IMR-90 (cell line): ENCODE data around the gene RGN. TPM values are rescaled to one million over a fixed set of nuclear protein-coding genes. Genes with fewer than 3 reads are reported as not detected.

ENCODE experiments used
- ATAC-seq: fragments of 200-7000 bp; cut with Tn5 transposase; 2 replicates; pipeline ENCODE4 v1.9.1; 2020; ENCODE audit warnings: low read depth, mild to moderate bottlenecking, moderate library complexity
- BruUV-seq: library from RNA; stranded (reverse); fragments of 400-500 nt; replicated peaks from 2 replicates; lab custom pipeline; 2021; lab: Mats Ljungman, UMichigan
- CTCF ChIA-PET: fragments of 300-600 bp; formaldehyde crosslinking; extraction: SDS; loops from one replicate; lab custom pipeline; 2021; ENCODE audit warnings: antibody characterized with exemption; lab: Yijun Ruan, JAX
- POLR2A ChIA-PET: fragments of 300-600 bp; sonication (Branson Sonifier 250); formaldehyde crosslinking; loops from one replicate; lab custom pipeline; 2022; ENCODE audit warnings: antibody characterized with exemption; ENCODE audit not compliant: unreplicated experiment; lab: Charles Lee
- DNase-seq: peaks from one replicate; pipeline ENCODE4 v3.0.0; 2013
- H2AFZ ChIP-seq: replicated peaks from 2 replicates; pipeline ENCODE3; 2013; ENCODE audit warnings: low read length, mild to moderate bottlenecking; ENCODE audit not compliant: poor library complexity
- H2AK5ac ChIP-seq: 2 replicates; pipeline ENCODE4 v1.6.1; 2013; ENCODE audit warnings: low read depth, low read length, inconsistent platforms
- H2AK9ac ChIP-seq: replicated peaks from 2 replicates; pipeline ENCODE3; 2013; ENCODE audit warnings: mild to moderate bottlenecking, low read depth, low read length, moderate library complexity; ENCODE audit not compliant: poor library complexity
- H2BK120ac ChIP-seq: 2 replicates; pipeline ENCODE4 v1.6.1; 2013; ENCODE audit warnings: low read depth, low read length, inconsistent platforms
- H2BK15ac ChIP-seq: 3 replicates; pipeline ENCODE4 v1.6.1; 2013; ENCODE audit warnings: low read depth, low read length, inconsistent platforms
- H2BK20ac ChIP-seq: 2 replicates; pipeline ENCODE4 v1.6.1; 2013; ENCODE audit warnings: low read depth, mild to moderate bottlenecking, inconsistent platforms, low read length, moderate library complexity
- H2BK5ac ChIP-seq: 2 replicates; pipeline ENCODE4 v1.6.1; 2013; ENCODE audit warnings: mild to moderate bottlenecking, low read depth, low read length, inconsistent platforms; ENCODE audit not compliant: poor library complexity, severe bottlenecking
- H3K14ac ChIP-seq: replicated peaks from 2 replicates; pipeline ENCODE4 v1.6.1; 2013; ENCODE audit warnings: low read depth, low read length, inconsistent platforms
- H3K18ac ChIP-seq: 2 replicates; pipeline ENCODE4 v1.6.1; 2013; ENCODE audit warnings: low read depth, low read length, control low read depth
- H3K23ac ChIP-seq: 2 replicates; pipeline ENCODE4 v1.6.1; 2013; ENCODE audit warnings: low read depth, low read length, inconsistent platforms
- H3K27ac ChIP-seq: 2 replicates; pipeline ENCODE4 v1.5.1; 2013; ENCODE audit warnings: mild to moderate bottlenecking, control low read depth, low read length; ENCODE audit not compliant: insufficient read depth
- H3K27me3 ChIP-seq: 2 replicates; pipeline ENCODE4 v1.6.1; 2013; ENCODE audit warnings: low read length; ENCODE audit not compliant: control insufficient read depth, insufficient read depth
- H3K36me3 ChIP-seq: 2 replicates; pipeline ENCODE4 v1.6.1; 2013; ENCODE audit warnings: low read length, mixed read lengths; ENCODE audit not compliant: control insufficient read depth, insufficient read depth
- H3K4ac ChIP-seq: 2 replicates; pipeline ENCODE4 v1.6.1; 2013; ENCODE audit warnings: low read depth, low read length, inconsistent platforms
- H3K4me1 ChIP-seq: 2 replicates; pipeline ENCODE4 v1.6.1; 2013; ENCODE audit warnings: low read length, mixed read lengths; ENCODE audit not compliant: control insufficient read depth, insufficient read depth
- H3K4me2 ChIP-seq: 2 replicates; pipeline ENCODE4 v1.6.1; 2013; ENCODE audit warnings: low read depth, mild to moderate bottlenecking, control low read depth, low read length, moderate library complexity
- H3K4me3 ChIP-seq: 2 replicates; pipeline ENCODE4 v1.5.1; 2013; ENCODE audit warnings: low read depth, mild to moderate bottlenecking, control low read depth, low read length, moderate library complexity; ENCODE audit not compliant: insufficient read depth
- H3K56ac ChIP-seq: 2 replicates; pipeline ENCODE4 v1.6.1; 2013; ENCODE audit warnings: low read length, inconsistent platforms; ENCODE audit not compliant: insufficient read depth; ENCODE audit errors: extremely low read depth
- H3K79me1 ChIP-seq, 2 experiments: 2 replicates each; pipeline ENCODE4 v1.6.1; 2013; ENCODE audit warnings: low read length in 2 of 2, inconsistent platforms in 1 of 2, low read depth in 1 of 2
- H3K9ac ChIP-seq: 2 replicates; pipeline ENCODE4 v1.6.1; 2013; ENCODE audit warnings: low read depth, low read length, control low read depth
- H3K9me1 ChIP-seq: 2 replicates; pipeline ENCODE4 v1.6.1; 2013; ENCODE audit warnings: low read length, inconsistent platforms; ENCODE audit not compliant: insufficient read depth
- H3K9me3 ChIP-seq: 2 replicates; pipeline ENCODE4 v1.6.1; 2013; ENCODE audit warnings: low read length; ENCODE audit not compliant: control insufficient read depth, insufficient read depth
- H4K20me1 ChIP-seq: 2 replicates; pipeline ENCODE4 v1.6.1; 2013; ENCODE audit warnings: low read length, inconsistent platforms; ENCODE audit not compliant: insufficient read depth
- H4K5ac ChIP-seq: 2 replicates; pipeline ENCODE4 v1.6.1; 2013; ENCODE audit warnings: mild to moderate bottlenecking, low read depth, low read length, control low read depth
- H4K8ac ChIP-seq, 2 experiments: 2 replicates each; pipeline ENCODE4 v1.6.1; 2013; ENCODE audit warnings: low read depth in 2 of 2, low read length in 2 of 2, control low read depth in 1 of 2, inconsistent platforms in 1 of 2
- H4K91ac ChIP-seq: 2 replicates; pipeline ENCODE4 v1.6.1; 2013; ENCODE audit warnings: low read depth, low read length, inconsistent platforms; ENCODE audit not compliant: insufficient read depth
- BHLHE40 ChIP-seq: fragments of 150-350 bp; IDR thresholded peaks from 2 replicates; pipeline ENCODE4 v1.6.1; 2016; ENCODE audit warnings: mild to moderate bottlenecking, low read depth, low read length
- CEBPB ChIP-seq: IDR thresholded peaks from 2 replicates; pipeline ENCODE4 v1.6.1; 2012; ENCODE audit warnings: low read depth, low read length, improper control_type of control experiment
- MAFK ChIP-seq: IDR thresholded peaks from 2 replicates; pipeline ENCODE4 v1.6.1; 2012; ENCODE audit warnings: low read depth, low read length, improper control_type of control experiment
- MAZ ChIP-seq: IDR thresholded peaks from 2 replicates; pipeline ENCODE4 v1.6.1; 2012; ENCODE audit warnings: low read depth, mild to moderate bottlenecking, low read length, improper control_type of control experiment, moderate library complexity, borderline replicate concordance
- MXI1 ChIP-seq: IDR thresholded peaks from 2 replicates; pipeline ENCODE4 v1.6.1; 2012; ENCODE audit warnings: low read depth, mild to moderate bottlenecking, low read length, moderate library complexity, borderline replicate concordance
- POLR2A ChIP-seq: IDR thresholded peaks from 2 replicates; pipeline ENCODE4 v1.6.1; 2012; ENCODE audit warnings: mild to moderate bottlenecking, low read depth, low read length
- RAD21 ChIP-seq: IDR thresholded peaks from 2 replicates; pipeline ENCODE4 v1.6.1; 2012; ENCODE audit warnings: low read length, improper control_type of control experiment
- SMC3 ChIP-seq: fragments of 150-350 bp; IDR thresholded peaks from 2 replicates; pipeline ENCODE4 v1.6.1; 2016; ENCODE audit warnings: low read depth, mild to moderate bottlenecking, antibody characterized with exemption, low read length, moderate library complexity
- USF2 ChIP-seq: fragments of 150-350 bp; IDR thresholded peaks from 2 replicates; pipeline ENCODE4 v1.6.1; 2017; ENCODE audit warnings: mild to moderate bottlenecking, antibody characterized with exemption, low read length, low read depth
- WGBS, 2 experiments: methylation state at CpG; one replicate each; pipeline versions ENCODE4 v1.1.5 to v1.1.7; 2013; ENCODE audit warnings: missing lambda C conversion rate in 2 of 2; ENCODE audit not compliant: insufficient read length in 1 of 2; ENCODE audit errors: extremely low coverage in 2 of 2; 5-methylcytosine and 5-hydroxymethylcytosine counted together
- dilution Hi-C: fragments of 300-500 bp; cut with HindIII; formaldehyde crosslinking; loops from one replicate; pipeline ENCODE4 v1.14.3; 2018; ENCODE audit warnings: low sequenced_read_pairs; ENCODE audit not compliant: unreplicated experiment
- in situ Hi-C: fragments of 300-500 bp; cut with MboI; formaldehyde crosslinking; loops from 3 replicates; pipeline ENCODE4 v1.14.3; 2019; ENCODE audit warnings: low sequenced_read_pairs, inconsistent platforms, mixed read lengths
- intact Hi-C: fragments of 100-400 bp; cut with micrococcal nuclease; formaldehyde crosslinking; loops from 2 replicates; pipeline ENCODE4 v1.10.0; 2022
- polyA plus RNA-seq, 3 experiments: library from polyadenylated mRNA; depleted of rRNA; stranded (reverse); fragments of >200 nt; gene quantifications; 2 replicates each; pipeline ENCODE4 v1.2.3, GENCODE V29; 2012; ENCODE audit warnings: low replicate concordance in 1 of 3
- total RNA-seq: library from RNA; depleted of rRNA; stranded (reverse); fragments of >200 nt; gene quantifications from 2 replicates; pipeline ENCODE4 v1.2.3, GENCODE V29; 2012

RGN gene
- total and polyA plus RNA-seq, 2 of the 4 experiments (the other 2 are of a cell fraction): 0.18 to 0.26 TPM

GRCh38 chrX:47098338-47099094, 20.3 kb downstream of the RGN start:
- H2BK120ac ChIP-seq: no peak overlapping the region
- no peak overlapping the region for H2BK20ac ChIP-seq
- no peaks in the 10 kb centered on the region for H4K20me1 ChIP-seq
- no TSS peak for BruUV-seq
- intact Hi-C loops: loop anchor here (10.0 kb wide), 1 partner anchor 544 kb away; no protein-coding TSS in a partner anchor
- no peak overlapping the region for H3K56ac ChIP-seq
- no peak overlapping the region for H2BK5ac ChIP-seq
- H3K36me3 ChIP-seq: no peaks in the 10 kb centered on the region
- no peak overlapping the region for H2AK5ac ChIP-seq
- H3K4me2 ChIP-seq: no peak overlapping the region
- in situ Hi-C loops: no loop called here
- no peaks in the 10 kb centered on the region for H3K79me1 ChIP-seq
- H3K27ac ChIP-seq: no peak overlapping the region
- H2AK9ac ChIP-seq: no peak overlapping the region
- H3K9me3 ChIP-seq: 0 out of 2 replicates have a peak, but pooled peaks cover 3% of the 10 kb centered on the region
- no peak overlapping the region for H2AFZ ChIP-seq
- H4K91ac ChIP-seq: no peak overlapping the region
- H3K23ac ChIP-seq: no peak overlapping the region
- no peak overlapping the region for H3K9ac ChIP-seq
- no peak overlapping the region for H3K14ac ChIP-seq
- dilution Hi-C loops: no loop called here
- peaks cover 26% of the 10 kb centered on the region for H3K27me3 ChIP-seq
- no peaks in the 10 kb centered on the region for H3K9me1 ChIP-seq
- no peak overlapping the region for H4K8ac ChIP-seq
- H3K18ac ChIP-seq: no peak overlapping the region
- H3K4me3 ChIP-seq: no peak overlapping the region
- ATAC-seq (peak; percentile 35; the same call in 1 of the 2 replicates), DNase-seq (no peak)
- POLR2A ChIA-PET: no interaction called here
- WGBS, 2 experiments: no CpG with 5 or more reads among the region's 2 CpGs
- H3K4me1 ChIP-seq: no peaks in the 10 kb centered on the region
- H4K5ac ChIP-seq: no peak overlapping the region
- H3K4ac ChIP-seq: no peak overlapping the region
- CTCF ChIA-PET: no interaction called here
- H2BK15ac ChIP-seq: no peak overlapping the region
- TF ChIP-seq POLR2A: no peak
- TF ChIP-seq RAD21: no peak
- TF ChIP-seq MAFK: no peak
- no peak for TF ChIP-seq USF2
- no peak for TF ChIP-seq MXI1
- no peak for TF ChIP-seq CEBPB
- no peak for TF ChIP-seq BHLHE40
- TF ChIP-seq MAZ: no peak
- TF ChIP-seq SMC3: no peak
